Inflammatory macrophage (primary cell): Measurements from ENCODE around the gene CCR7.

Experiments
- DNase-seq, 2 donors: peaks; one replicate each; pipeline ENCODE4 v3.0.0-alpha.2; 2020 to 2022

CCR7 gene

DNA sequence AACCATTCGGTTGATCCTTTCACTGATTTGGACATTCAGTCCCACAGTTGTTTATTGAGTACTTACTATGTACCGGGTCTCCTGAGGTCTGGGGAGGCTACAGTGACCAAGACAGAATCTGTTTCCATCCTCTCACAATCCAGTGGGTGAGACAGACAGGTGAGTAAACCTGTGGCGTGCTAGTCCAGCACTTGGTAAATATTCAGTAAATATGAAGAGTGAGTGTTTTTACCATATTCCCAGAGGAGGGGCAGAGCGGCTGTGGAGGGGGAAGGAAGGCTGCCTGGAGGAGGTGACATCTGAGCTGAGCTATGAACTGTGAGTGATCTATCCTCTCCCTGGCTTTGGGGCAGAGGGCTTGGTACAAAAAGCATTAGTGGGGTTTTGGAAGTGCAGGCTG is 31.4 kb downstream of the CCR7 start:
- DNase-seq: no peak

DNA sequence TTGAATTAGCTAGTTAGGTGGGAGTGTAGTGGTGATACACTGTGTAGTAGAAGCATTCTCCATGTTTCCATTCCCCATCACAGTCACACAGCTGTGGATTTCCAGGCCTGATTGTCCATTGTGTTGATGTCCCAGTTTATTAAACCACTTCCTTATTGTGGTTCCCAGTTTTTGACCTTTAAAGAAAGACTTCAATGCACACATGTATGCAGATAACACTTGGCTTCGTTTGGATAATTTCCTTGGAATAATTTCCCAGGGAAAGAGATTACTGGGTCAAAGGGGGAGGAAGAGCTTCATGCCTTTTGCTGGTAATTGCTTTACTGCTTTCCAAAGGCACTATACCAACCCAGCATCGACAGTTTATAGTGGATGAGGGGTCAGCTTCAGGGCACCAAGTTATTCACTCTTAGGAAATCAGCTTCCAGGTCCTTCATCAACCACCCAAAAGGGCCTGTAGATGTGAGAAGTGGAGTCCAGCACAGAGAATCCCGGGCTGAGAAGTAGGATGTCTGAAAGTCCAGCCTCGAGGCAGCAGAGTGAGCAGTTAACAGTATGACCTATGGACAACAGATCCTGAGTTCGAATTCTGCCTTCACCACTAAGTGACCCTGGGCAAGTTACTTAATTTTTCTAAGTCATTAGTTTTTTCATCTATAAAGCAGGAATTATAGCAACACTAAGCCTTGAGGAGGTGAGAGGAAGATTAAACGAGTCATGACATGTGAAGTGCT is 32.6 kb downstream of the CCR7 start:
- DNase-seq: no peak

DNA sequence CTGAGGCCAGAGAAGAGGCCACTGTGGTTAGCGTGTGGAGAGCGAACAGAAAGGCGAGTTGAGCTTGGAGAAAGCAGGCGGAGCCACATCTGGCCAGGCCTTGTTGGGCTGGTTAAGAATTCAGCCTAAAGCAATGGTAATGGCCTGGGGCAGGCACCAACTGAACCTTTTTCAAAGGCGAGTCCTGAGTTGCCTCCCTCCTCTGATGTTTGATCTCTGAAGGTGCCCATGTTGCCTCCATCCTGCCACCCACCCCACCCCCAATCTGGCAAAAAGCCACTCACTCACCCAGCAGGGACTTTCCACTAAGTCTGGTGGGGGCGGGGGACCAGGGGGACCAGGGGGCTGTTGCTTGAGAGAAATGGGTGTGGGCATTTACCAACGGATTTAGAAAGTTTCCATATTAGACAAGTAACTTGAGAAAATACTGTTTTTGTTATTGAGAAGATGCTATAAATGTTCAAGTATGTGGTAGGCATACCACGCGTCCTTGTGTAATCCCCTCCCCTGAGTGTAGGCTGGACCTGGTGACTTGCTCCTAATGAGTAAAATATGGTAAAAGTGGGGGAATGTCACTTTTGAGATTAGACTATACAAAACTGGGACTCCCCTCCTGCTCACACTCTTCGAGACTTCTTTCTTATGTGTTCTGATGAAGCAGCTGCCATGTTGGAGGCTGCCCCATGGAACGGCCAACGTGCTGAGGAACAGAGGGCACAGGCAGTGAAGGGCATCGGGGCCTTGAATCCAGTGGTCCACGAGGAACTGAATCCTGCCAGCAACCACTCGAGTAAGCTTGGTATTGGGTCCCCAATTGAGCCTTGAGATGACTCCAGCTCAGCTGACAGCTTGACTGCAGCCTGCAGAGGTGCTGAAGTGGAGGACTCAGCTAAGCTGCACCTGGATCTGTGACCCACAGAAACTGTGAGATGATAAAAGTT is 34.0 kb downstream of the CCR7 start:
- DNase-seq: no peak

DNA sequence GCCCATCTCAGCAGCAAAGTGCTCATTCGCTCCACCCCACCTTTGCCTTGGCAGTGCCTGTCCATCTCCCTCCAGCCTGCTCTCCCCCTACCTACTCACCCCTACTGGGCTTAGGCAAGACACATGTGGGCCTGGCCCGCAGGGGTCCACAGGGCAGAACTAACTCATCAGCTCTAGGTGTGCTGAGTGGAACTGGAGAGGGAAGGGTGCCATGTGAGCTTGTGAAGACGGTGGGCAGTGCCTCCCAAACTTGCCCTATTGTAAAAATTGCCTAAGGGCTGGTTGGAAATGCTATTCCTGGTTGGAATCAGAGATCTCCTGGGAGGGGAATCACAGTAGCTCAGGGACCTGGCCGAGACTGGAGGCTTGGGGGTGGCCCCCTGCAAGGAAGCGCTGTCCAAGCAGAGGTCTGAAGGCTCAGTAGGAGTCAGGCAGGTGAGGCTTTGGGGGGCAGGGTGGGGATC is 34.7 kb downstream of the CCR7 start:
- no peak for DNase-seq

DNA sequence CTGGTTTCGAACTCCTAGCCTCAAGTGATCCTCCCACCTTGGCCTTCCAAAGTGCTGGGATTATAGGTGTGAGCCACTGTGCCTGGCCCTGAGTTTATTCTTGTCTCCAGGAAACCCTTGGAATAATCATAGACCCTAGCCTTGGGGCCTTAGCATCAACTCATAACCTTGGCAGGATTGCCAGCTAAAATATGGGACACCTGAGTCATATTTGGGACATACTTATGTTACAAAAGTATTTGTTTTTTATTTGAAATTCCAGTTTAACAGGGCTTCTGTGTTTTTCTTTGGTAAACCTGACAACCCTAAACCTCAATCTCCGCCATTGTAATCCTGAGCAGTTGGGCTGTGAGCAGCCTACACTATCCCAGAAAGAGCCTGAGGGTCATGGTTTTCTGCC is 35.3 kb downstream of the CCR7 start:
- DNase-seq: no peak

DNA sequence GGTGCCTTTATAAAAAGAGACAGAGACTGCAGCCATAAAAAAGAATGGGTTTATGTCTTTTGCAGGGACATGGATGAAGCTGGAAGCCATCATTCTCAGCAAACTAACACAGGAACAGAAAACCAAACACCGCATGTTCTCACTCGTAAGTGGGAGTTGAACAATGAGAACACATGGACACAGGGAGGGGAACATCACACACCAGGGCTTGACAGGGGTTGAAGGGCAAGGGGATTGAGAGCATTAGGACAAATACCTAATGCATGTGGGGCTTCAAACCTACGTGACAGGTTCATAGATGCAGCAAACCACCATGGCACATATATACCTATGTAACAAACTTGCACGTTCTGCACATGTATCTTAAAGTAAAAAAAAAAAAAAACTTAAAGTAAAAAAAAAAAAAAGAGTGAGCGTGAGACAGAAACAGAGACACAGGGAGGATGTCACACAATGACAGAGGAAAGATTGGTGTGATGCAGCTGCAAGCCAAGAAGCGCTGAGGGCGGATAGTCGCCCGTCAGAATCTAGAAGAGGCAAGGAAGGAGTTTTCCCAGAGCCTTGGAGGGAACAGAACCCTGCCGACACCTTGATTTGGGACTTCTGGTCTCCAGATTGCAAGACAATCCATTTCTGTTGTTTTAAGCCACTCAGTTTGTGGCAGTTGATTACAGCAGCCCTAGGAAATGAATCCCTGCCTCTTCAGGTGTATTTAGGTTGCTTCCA is 36.4 kb downstream of the CCR7 start:
- no peak for DNase-seq

DNA sequence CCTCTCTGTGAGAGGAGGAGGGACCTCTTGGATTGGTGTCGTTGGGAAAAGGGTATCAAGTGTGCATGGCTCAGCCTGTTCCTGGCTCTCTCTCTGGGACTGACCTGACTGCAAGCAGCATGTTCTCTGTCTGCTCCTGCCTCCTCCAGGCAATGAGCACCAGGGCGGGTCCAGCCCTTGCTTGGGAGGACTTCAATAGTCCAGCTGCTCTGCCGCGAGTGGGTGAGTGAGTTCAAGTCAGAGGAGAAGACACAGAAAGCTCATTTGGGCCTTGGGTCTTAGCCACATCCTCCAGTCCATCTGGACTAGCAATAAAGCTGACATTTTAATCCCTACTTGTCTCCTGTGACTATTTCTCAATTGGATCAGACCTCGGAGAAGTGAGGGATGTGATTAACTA is 38.6 kb downstream of the CCR7 start:
- DNase-seq: no peak

DNA sequence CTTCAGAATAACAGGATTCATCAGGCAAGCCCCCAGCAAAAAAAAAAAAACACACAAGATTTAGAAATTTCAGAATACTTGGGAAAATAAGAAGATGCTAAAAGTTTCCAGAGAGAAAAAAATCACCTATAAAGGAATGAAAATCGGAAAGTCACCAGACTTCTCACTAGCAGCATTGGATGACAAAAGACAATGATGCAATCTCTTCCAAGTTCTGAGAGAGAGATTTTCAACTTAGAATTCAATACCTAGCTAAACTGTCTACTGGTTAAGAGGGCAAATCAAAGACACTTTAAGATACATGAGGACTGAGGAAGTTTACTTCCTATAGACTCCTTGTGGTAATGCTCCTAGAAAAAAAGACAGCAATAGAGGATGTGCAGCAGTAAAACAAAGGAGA is 40.0 kb downstream of the CCR7 start:
- DNase-seq: no peak

DNA sequence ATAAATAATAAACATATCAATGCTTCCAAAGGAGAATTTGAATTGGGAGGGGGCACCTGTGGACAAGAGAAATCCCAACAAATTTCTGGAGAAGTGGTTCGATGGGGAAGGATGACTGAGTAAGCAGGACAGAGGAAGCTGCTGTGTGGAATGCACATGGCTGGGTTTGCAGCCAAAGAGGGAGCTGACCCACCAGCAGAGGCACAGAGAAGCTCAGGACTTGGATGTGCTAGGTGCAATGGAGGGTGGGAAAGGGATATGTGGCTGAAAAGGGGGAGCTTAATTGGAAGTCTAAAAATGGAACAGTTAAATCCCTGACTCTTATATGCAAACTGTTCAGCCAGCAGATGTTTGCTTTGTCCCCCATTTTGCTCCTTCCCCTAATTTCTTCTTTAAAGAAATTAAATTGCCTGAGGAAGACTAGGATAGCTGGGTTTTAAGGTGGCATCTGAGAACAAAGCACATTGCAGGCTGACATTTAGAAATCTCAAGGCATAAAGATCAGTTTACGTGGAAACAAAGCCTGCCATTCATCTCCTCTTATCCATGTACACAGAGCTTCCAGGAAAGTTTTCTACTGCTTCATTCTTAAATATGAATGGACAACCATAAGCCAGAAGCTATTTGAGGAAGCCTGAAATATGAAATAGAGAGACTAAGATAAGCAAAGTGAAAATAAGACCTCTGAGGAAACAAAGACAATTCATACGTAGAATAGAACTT is 40.9 kb downstream of the CCR7 start:
- DNase-seq: no peak

DNA sequence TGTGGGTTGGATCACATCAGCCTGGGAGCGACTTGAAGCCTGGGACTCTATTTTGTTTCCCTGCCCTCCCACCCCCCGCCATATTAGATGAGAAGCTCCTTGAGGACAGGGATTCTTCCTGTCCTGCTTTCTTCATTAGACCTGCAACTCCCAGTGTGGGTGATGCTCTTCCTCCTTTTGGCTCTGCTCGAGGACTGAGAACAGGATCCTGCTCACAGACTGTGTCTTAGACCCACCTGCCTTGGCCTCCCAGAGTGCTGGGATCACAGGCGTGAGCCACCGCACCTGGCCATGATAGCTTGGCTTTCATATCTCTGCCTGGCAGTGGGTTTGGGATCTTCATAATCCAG is 42.3 kb downstream of the CCR7 start:
- DNase-seq: no peak

DNA sequence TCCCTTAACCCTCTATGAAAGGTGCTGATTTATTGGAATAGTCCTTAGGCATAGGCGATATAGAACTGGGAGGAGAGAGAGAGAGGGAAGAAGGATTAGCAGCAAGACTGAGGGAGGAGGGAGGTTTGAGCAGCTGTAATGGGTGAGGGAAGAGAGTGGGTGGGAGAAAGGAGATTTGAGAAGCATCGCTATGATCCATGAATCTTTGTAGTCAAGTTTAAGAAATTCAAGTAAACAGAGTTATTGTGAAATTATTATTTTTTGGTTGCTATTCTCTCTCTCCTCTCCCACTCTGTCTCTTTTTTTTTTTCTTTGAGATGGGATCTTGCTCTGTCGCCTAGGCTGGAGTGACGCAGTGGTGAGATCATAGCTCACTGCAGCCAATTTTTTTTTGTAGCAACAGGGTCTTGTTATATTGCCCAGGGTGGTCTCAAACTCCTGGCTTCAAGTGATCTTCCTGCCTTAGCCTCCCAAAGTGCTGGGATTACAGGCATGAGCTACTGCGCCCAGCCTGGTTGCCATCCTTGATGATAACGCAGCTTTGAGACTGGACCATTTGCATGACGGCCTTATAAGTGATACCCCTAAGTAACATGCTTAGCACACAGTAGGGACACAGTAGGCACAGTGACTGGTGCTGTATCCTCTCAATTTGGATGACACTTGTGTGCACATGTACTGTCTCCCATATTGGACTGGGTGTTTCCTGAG is 42.9 kb downstream of the CCR7 start:
- DNase-seq: no peak

DNA sequence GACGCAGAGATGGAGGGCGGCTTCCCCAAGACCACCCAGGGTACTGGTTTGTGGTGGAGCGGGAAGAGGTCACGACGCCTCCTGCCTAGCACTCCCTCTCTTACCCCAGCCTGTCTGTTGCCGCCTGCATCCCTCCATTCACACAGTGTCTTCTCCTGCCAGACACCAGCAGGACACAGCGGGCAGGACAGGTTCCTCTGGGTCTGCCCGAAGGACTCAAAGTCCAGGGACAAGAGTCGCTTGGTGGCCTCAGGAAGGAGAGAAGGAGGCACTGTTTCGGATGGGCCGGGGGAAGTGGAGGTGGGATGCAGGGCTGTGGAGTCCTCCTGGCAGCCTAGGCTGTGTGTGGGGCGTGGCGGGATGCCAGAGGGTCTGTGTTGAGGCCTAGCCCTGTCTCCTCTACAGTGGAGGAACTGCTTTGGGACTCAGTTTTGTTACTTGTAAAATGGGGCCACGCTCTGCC is 44.2 kb downstream of the CCR7 start:
- no peak for DNase-seq

DNA sequence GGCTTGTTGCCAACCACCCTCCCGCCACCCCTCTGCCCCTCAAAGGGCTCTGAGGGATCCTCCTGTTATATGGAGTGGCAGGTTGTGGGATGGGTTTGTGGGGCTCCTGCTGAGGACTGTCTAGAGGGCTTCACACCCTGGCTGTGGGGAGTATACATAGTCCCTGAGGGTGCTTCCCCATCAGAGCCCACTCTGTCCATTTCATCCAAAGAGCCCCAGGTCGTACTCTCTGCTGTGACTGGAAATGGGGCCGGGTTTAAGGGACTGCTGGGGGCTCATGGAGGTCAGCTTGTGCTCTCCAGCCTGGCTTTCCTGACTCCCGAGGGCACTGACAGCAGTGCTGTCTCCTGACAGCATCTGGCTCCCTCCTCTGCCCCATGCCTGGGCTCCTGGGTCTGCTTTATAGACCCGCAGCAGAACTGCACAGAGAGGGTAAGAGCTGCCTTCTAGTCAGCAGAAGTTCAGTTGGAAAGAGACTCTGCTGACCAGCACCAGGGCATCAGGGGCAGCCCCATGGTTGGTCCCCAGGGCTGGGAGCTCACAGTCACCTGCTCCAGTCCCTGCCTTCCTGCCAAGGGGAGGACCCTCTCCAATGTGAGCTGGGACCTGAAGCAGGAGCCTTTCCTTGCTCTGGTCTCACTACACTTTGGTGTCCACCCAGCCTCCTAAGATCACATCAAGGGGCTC is 46.0 kb downstream of the CCR7 start:
- no peak for DNase-seq

DNA sequence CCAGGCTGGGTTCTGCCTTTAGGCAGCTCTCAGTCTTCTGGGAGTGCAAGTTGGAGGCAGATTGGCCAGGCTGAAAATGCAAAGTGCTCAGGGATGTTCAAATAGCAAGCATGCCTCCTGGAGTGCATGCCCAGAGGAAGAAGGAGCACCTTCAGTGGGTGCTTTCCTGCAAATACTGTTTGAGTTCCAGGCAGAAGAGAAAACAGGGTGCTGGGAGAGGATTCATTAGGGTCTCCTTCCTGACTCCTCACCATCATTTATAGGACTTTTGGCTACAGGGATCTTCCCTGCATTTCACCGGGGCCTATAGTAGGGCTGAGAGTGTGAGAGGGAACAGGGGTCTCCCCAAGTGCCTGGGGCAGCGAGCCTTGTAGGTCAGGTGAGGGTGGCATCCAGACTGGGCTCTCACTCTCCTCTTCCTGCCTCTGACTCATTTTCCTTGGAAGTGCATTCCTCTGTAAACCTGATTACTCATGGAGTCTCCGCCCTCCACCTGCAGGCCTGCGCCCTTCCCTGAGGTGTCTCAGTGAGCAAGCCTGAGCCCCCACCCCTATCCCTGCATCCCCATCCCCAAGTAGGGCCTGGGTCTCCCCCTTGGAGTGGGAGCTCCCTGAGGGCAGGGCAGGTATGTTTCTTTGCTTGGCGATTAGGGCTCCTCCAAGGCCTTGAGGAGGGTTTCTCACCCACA is 46.7 kb downstream of the CCR7 start:
- no peak for DNase-seq

DNA sequence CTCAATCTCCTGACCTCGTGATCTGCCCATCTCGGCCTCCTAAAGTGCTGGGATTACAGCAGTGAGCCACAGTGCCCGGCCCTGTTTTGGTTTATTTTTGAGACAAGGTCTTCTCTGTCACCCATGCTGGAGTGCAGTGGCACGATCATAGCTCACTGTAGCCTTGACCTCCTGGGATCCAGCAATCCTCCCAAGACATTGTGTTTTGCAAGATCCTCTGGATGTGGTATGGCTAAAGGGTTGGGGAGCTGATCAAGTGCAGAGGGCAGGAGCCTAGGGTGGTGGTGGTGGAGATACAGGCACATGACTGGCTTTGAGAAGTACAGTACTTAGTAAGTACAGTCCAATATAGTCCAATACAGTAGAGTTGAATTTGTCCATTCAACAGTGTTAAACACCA is 47.3 kb downstream of the CCR7 start:
- no peak for DNase-seq

DNA sequence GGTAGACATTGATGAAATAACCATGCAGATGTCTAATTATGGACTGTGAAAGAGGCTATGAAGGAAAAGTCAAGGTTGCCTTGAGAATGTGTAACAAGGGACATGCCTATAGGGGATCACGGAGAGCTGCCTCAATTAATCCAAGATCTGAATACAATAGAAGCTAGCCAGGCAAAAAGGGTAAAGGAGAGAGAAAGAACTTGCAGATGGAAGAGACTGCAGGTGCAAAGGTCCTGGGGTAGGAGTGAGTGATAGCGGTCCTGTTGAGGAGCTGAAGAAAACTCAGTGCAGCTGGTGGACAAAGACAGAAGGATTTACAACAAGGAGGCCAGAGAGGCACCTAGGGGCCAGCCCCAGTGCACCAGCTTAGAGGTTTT is 48.0 kb downstream of the CCR7 start:
- DNase-seq: no peak

DNA sequence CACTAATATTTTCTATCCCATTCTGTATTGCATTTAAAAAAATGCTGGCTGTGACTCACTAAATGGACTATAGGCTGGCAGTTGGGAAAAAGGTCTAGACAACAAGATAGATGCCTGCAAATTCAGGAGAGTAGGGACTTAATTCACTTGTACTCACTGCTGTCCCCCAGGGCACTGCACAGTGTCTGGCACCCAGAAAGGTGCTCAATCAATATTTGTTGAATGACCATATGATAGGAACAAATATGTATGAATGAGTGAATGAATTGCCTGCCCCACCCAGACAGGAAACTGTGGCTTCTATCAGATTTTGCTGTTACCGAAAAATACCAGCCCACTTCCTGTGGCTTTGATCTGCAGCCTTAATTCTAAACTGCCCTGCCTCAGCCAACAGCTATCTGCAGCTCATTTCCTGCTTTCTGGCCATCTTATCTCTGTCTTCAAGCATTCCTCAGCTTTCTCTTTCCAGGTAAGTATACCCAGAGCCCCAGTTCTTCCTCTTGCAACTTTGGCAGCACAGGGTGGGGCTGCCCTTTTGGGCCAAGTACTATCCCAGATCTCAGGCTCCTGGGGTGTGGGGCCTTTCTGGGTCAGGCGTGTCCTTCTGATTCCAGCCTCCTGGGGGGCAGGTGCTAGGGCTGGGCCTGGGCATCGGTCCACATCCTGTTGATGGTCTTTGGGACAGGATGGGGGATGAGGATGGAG is 48.5 kb downstream of the CCR7 start:
- DNase-seq: no peak

DNA sequence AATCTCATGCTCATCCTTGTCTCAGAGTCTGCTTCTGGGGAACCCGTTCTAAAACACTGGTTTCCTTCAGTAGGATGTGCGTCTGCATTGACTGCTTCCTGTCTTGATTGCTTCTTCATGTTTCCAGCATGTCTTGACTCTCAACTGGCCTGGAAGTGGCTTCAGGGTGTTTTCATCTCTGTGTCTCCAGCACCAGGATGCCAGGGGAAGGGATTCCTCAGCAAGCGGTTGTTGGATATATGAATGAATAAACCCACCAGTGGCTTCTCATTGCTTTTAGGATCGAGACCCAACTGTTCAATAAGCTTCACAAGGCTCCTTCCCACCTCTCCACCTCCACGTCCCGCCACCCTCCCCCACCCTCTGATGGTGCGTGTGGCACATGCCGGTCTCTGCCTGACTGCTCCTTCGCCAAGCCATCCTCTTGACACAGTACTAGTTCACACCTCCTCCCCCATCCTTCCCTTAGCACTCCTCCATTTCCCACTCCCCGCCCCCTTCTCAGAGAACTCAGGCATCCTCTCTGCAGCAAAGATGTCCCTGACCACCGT is 49.7 kb downstream of the CCR7 start:
- no peak for DNase-seq

DNA sequence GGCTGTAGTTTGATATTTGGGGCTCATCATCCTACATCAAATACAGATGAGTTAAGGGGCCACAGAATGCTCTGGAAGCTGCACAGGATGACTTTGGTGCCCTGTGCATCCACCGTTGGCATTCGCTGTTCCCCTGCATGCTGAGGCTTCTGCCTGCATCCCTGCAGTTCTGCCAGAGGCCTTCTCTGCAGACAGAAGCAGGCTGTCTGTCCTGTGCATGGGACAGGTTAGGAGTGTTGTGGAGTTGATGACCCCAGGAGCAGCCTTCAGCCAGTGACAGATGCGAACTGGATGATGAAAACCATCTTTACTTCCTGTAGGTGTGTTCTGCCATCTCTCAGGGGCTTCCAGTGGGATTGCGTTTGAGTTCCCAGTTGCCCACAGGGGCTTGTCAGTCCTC is 50.3 kb downstream of the CCR7 start:
- no peak for DNase-seq
